T-helper 2 cell (primary cell): ENCODE measurements around the gene CYB561.

Source experiments
- DNase-seq, 5 experiments: peaks; one replicate each; pipeline versions ENCODE4 v3.0.0 to v3.0.0-alpha.2; 2012 to 2022

CYB561 gene

DNA sequence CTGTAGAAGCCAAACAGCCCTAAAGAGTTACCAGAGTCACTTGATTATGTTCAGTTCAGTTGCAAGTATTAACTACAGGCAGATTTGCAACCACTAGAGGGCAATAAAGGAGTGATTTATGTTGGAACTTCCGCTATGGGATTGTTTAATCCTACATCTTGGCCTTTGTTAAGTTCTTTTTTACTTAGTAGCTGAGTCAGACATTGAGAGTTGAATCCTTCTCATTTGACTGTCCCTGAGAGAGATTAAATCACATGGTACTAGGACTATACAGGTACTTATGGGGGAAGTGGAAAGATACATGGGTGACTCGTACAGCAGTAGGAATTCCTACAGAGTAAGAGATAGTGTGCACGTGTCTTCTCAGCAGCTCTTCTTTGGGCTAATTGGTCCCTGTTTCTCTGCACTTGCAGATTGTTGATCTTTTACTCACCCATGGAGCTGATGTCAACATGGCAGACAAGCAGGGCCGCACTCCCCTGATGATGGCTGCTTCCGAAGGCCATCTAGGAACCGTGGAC, 40.3 kb downstream of the CYB561 start:
- peak in 1 of 5 experiments; percentile 55 for DNase-seq

DNA sequence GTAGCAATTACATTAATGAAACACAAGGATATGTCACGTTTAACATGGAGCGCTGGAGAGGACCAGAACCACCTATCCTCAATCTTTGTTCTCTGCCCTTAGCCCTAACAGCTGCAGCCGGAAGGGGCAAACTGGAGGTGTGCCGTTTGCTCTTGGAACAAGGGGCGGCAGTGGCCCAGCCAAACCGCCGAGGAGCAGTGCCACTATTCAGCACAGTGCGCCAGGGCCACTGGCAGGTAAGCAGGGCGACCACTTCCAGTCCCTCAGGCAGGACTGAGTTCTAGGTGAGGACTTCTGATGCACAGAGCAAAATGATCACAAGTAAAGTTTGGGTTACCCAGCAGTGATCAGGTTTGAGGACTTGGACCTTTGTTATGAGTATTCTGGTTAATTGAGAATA, 41.1 kb downstream of the CYB561 start:
- DNase-seq = no peak

GRCh38 chr17:63402431-63403212, 43.5 kb downstream of the CYB561 start:
- DNase-seq = no peak

DNA sequence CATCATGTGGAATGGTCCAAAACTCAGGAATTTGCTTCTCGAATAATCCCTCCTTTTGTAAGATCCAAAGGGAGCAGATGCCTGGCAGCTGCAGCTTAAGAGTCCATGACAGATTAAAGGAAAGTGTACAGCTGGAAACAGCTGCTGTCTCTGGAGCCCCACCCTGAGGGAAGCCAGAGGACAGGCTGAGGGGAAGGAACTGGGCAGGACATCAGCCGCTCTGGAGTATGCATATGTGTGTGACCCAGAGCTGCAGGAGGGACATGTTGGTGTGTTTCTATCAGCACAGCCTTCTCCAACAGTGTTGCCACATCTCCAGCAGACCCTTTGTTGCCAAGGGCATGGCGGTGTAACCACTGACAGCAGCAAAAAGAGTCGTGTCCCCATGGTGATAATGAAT, 46.2 kb downstream of the CYB561 start:
- no peak for DNase-seq

DNA sequence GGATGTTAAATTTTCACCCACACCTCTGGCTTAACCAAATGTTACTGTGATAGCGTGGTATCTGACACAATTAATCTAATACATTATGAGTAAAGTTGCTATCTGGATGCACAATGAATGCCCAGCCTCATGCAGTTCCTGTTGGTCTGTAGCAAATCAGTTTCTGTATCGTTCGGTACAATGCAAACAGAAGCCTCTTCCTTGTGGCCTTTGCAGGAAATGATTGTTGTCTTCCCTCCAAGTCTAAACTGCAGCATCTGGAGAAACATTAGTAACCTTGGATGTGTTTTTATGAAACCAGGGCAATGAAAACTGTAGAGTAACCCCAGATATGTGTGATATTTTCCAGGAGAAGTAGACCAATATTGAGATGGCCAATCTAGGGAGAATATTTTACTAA, 46.8 kb downstream of the CYB561 start:
- no peak for DNase-seq

DNA sequence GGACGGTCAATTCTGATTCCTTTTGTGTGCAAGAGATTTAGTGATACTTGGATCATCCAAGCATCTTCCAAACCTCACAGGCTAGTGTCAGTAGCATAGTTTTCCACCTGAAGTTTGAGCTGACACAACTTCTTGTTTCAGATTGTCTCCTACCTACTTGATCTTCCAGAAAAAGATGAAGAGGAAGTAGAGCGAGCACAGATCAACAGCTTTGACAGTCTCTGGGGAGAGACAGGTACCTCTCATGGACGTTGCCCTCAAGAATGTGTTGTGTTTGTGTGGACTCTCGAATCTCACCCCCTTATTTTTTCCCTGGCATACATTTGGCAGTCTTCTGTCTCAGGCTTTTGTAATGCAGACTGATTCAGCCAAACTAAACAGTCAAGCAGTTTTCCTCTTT, 47.4 kb downstream of the CYB561 start:
- no peak for DNase-seq

DNA sequence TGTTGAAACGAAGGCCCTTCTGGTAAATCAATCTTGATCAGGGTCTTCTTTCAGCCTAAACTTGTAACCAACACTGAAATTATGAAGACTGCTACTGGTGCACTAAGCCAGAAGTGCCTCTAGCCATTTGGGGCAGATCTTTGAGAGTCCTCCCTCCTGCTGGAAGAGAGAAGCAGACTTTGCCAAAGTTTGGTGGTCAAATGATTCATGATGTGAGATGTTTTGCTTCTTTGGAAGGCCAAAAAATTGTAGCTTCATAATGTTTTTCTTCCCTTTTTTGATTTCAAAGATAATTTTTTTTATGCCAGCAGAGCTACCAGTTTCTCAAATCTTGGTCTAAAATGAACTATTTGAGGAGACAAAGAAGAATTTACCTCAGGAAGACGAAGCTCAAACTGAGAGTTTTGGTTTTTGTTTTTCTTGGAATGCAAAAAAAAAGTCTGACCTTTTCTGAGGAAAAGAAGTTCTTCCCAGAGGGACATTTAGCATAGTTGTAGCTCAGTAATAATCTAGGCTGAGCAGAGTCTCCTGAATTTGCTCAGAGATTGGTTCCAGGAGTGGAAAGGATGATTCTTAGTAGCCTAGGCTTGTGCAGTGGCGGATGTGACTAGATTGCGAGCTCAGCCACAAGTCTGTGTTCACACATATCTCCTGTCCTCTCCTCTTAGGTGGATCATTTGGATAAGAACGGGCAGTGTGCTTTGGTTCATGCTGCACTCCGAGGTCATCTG, 50.9 kb downstream of the CYB561 start:
- peak in 1 of 5 experiments; percentile 10 for DNase-seq

- no peak for DNase-seq
These were observed 56.0 kb downstream of the CYB561 start for GRCh38 chr17:63390090-63390489.

DNA sequence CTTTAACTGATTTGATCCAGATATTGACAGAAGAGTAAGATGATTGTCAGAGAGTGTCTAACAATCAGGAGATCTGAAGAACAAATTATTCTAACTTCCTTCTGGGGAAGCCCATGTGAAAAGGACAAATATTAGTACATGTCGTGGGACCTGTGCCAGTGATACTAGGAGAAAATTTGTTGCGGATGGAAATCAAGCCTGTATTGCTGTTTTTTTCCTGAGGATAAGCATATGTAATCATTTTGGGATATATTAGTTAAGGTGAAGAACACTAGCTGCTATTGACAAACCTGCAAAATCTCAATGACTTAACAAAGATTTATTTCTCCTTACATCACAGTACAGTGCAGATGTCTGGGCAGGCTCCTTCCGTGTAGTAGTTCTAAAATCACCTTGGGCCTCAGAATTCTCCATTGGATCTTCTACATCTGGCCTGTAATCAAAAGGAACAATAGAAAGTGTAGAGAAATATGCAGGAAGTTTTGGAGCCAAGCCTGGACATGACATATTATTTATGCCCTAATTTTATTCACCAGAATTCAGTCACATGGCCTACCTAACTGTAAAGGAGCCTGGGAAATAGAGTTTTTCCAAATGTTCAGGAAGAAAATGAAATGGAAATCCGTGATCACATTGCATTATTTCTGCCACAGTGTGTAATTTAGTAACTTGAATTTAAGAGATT, 58.3 kb downstream of the CYB561 start:
- DNase-seq = no peak

- DNase-seq = no peak
These were observed 63.3 kb downstream of the CYB561 start for GRCh38 chr17:63382826-63383225.
